ENCODE data around the gene DOP1A. TPM values are rescaled to one million over a fixed set of nuclear protein-coding genes. Genes with fewer than 3 reads are reported as not detected.

DOP1A gene
- total RNA-seq, 1 experiment from 2014 or later: 24.4 TPM

DNA sequence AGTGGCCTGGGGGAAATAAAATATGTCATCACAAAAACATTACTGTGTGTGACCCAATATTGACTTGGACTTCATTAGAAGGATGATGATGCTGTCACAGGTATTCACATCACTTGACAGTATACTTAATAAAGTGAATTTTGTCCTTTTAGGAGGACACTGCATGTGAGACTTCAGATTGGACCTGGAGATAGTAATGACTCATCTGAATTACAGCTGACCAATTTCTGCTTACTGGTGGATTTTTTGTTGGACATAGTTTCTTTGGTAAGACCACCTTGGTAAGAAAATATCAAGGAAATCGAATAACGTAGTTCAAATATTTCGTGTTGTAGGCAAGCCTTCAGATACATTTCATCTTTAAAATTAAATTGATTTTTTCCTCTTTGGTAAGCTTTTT lies 57.1 kb downstream of the DOP1A start:
- Mint-ChIP-seq H3K4me3 (ENCODE audit: low read depth, unreplicated experiment) (no peak overlapping the region), H3K9me3 (ENCODE audit: low read depth, unreplicated experiment) (no peaks in the 10 kb centered on the region), H3K27me3 (ENCODE audit: unreplicated experiment) (no peaks in the 10 kb centered on the region), H3K4me1 (ENCODE audit: low read depth, unreplicated experiment) (no peaks in the 10 kb centered on the region), H3K27ac (ENCODE audit: unreplicated experiment) (no peak overlapping the region), H3K36me3 (ENCODE audit: insufficient read depth, unreplicated experiment) (no peaks in the 10 kb centered on the region)
- CTCF ChIA-PET: no interaction called here
- DNase-seq: no peak
- TF ChIP-seq, protein P1, sequence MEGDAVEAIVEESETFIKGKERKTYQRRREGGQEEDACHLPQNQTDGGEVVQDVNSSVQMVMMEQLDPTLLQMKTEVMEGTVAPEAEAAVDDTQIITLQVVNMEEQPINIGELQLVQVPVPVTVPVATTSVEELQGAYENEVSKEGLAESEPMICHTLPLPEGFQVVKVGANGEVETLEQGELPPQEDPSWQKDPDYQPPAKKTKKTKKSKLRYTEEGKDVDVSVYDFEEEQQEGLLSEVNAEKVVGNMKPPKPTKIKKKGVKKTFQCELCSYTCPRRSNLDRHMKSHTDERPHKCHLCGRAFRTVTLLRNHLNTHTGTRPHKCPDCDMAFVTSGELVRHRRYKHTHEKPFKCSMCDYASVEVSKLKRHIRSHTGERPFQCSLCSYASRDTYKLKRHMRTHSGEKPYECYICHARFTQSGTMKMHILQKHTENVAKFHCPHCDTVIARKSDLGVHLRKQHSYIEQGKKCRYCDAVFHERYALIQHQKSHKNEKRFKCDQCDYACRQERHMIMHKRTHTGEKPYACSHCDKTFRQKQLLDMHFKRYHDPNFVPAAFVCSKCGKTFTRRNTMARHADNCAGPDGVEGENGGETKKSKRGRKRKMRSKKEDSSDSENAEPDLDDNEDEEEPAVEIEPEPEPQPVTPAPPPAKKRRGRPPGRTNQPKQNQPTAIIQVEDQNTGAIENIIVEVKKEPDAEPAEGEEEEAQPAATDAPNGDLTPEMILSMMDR (IDR thresholded peaks at IDR 0.05; ENCODE audit: unreplicated experiment): no peak
- intact Hi-C loops (cut with micrococcal nuclease; ENCODE audit: unreplicated experiment): no loop called here
- no TSS peak for BruUV-seq (replicated peaks)

DNA sequence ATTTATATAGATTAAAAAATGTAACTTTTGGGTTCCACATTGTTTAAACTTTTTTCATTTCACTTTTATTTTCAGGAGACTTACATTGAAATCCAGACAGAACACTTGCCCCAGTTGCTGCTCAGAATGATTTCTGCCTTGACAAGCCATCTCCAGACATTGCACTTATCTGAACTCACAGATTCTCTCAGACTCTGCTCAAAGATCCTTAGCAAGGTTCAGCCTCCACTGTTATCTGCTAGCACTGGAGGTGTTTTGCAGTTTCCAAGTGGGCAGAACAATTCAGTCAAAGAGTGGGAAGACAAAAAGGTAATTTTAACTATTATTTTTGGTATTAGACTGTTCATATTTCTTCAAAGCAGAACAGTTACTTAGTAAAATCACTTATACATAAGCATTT lies 58.0 kb downstream of the DOP1A start:
- H3K9me3 Mint-ChIP-seq (ENCODE audit: low read depth, unreplicated experiment): no peaks in the 10 kb centered on the region
- CTCF ChIA-PET: no interaction called here
- TF ChIP-seq, protein P1 (IDR thresholded peaks at IDR 0.05; ENCODE audit: unreplicated experiment): no peak
- H3K4me3 Mint-ChIP-seq (ENCODE audit: low read depth, unreplicated experiment): no peak overlapping the region
- BruUV-seq (replicated peaks): no TSS peak
- H3K4me1 Mint-ChIP-seq (ENCODE audit: low read depth, unreplicated experiment): no peaks in the 10 kb centered on the region
- intact Hi-C loops (cut with micrococcal nuclease; ENCODE audit: unreplicated experiment): no loop called here
- H3K27ac Mint-ChIP-seq (ENCODE audit: unreplicated experiment): no peak overlapping the region
- no peak for DNase-seq
- no peaks in the 10 kb centered on the region for H3K27me3 Mint-ChIP-seq (ENCODE audit: unreplicated experiment)
- no peaks in the 10 kb centered on the region for H3K36me3 Mint-ChIP-seq (ENCODE audit: insufficient read depth, unreplicated experiment)

DNA sequence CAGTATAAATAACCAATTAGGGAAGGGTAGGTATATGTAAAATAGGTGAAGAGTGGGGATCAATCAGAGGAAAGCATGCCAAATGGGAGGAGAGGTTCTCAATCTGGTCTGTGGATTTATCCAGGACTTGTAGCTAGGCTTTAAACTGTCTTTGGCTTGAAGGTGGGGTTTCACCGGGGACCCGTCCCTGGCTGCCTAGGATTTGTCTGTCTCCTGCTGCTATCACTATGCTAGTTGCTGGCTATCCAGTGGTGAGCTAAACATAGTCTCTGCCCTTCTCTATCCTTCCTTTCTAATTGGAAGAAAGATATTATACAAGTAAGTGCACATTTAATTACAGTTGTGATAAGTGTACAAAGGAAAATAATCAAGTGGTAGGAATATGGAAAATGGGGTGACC lies 58.8 kb downstream of the DOP1A start:
- Mint-ChIP-seq H3K9me3 (ENCODE audit: low read depth, unreplicated experiment) (no peaks in the 10 kb centered on the region), H3K27me3 (ENCODE audit: unreplicated experiment) (no peaks in the 10 kb centered on the region), H3K27ac (ENCODE audit: unreplicated experiment) (no peak overlapping the region), H3K4me3 (ENCODE audit: low read depth, unreplicated experiment) (no peak overlapping the region), H3K36me3 (ENCODE audit: insufficient read depth, unreplicated experiment) (no peaks in the 10 kb centered on the region), H3K4me1 (ENCODE audit: low read depth, unreplicated experiment) (no peaks in the 10 kb centered on the region)
- intact Hi-C loops (cut with micrococcal nuclease; ENCODE audit: unreplicated experiment): no loop called here
- TF ChIP-seq, protein P1 (IDR thresholded peaks at IDR 0.05; ENCODE audit: unreplicated experiment): no peak
- no TSS peak for BruUV-seq (replicated peaks)
- no peak for DNase-seq
- CTCF ChIA-PET: no interaction called here

DNA sequence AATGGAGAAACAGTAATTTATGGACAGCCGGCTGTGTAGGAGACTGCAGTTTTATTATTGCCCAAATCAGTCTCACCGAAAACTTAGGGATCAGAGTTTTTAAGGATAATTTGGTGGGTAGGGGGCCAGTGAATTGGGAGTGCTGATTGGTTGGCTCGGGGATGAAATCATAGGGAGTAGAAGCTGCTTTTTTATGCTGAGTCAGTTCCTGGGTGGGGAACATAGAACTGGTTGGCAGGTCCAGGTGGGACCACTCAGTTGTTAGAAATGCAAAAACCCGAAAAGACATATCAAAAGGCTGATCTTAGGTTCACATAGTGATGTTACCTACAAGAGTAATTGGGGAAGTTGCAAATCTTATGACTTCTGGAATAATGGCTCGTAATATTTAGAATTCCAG lies 59.3 kb downstream of the DOP1A start:
- DNase-seq: no peak
- Mint-ChIP-seq H3K9me3 (ENCODE audit: low read depth, unreplicated experiment) (no peaks in the 10 kb centered on the region), H3K4me3 (ENCODE audit: low read depth, unreplicated experiment) (no peak overlapping the region), H3K27me3 (ENCODE audit: unreplicated experiment) (no peaks in the 10 kb centered on the region), H3K4me1 (ENCODE audit: low read depth, unreplicated experiment) (no peaks in the 10 kb centered on the region), H3K36me3 (ENCODE audit: insufficient read depth, unreplicated experiment) (no peaks in the 10 kb centered on the region), H3K27ac (ENCODE audit: unreplicated experiment) (no peak overlapping the region)
- no TSS peak for BruUV-seq (replicated peaks)
- TF ChIP-seq, protein P1 (IDR thresholded peaks at IDR 0.05; ENCODE audit: unreplicated experiment): no peak
- intact Hi-C loops (cut with micrococcal nuclease; ENCODE audit: unreplicated experiment): no loop called here
- CTCF ChIA-PET: no interaction called here

DNA sequence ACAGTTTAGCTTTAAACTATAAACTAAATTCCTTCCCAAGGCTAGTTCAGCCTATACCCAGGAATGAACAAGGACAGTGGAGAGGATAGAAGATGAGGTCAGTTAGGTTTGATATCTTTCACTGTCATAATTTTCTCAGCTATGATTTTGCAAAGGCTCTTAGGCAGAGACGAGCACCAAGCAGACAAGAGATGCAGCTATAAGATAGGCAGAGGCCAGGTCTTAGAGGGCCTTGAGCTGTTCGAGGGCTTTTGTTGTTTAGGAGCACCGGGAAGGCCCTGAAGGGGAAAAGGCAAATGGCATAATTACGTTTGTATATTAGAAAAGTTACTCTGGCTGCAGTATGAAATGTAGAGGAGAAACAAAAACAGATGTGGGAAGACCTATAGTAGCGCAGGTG lies 59.8 kb downstream of the DOP1A start:
- no peak overlapping the region for H3K27ac Mint-ChIP-seq (ENCODE audit: unreplicated experiment)
- no peak overlapping the region for H3K4me3 Mint-ChIP-seq (ENCODE audit: low read depth, unreplicated experiment)
- intact Hi-C loops (cut with micrococcal nuclease; ENCODE audit: unreplicated experiment): no loop called here
- no peaks in the 10 kb centered on the region for H3K27me3 Mint-ChIP-seq (ENCODE audit: unreplicated experiment)
- TF ChIP-seq, protein P1 (IDR thresholded peaks at IDR 0.05; ENCODE audit: unreplicated experiment): no peak
- DNase-seq: no peak
- no peaks in the 10 kb centered on the region for H3K9me3 Mint-ChIP-seq (ENCODE audit: low read depth, unreplicated experiment)
- no peaks in the 10 kb centered on the region for H3K4me1 Mint-ChIP-seq (ENCODE audit: low read depth, unreplicated experiment)
- CTCF ChIA-PET: no interaction called here
- BruUV-seq (replicated peaks): no TSS peak
- H3K36me3 Mint-ChIP-seq (ENCODE audit: insufficient read depth, unreplicated experiment): no peaks in the 10 kb centered on the region
